Psoas muscle (tissue), 8 donors: ENCODE data around the gene TMEM218. TPM values are rescaled to one million over a fixed set of nuclear protein-coding genes. Genes with fewer than 3 reads are reported as not detected.

Experiments
- ATAC-seq, 4 donors: fragments of 200-7000 bp; cut with Tn5 transposase; one replicate each; pipeline ENCODE4 v1.9.1; 2020; ENCODE audit warnings: moderate library complexity in 3 of 4, mild to moderate bottlenecking in 2 of 4
- DNase-seq, 2 donors: peaks; one replicate each; pipeline ENCODE4 v3.0.0-alpha.2; 2020
- H3K27ac ChIP-seq: fragments of 200-600 bp; one replicate; pipeline ENCODE4 v1.8.0; 2022
- H3K27me3 ChIP-seq, 3 donors: fragments of 200-600 bp in 1 of 3; one replicate each; pipeline versions ENCODE4 v1.6.1 to v1.8.0; 2013 to 2022; ENCODE audit warnings: low read length in 2 of 3, mild to moderate bottlenecking in 2 of 3, moderate library complexity in 1 of 3; ENCODE audit not compliant: insufficient read depth in 3 of 3
- H3K36me3 ChIP-seq, 2 donors: fragments of 200-600 bp in 1 of 2; one replicate each; pipeline versions ENCODE4 v1.6.1 to v1.8.0; 2013 to 2022; ENCODE audit warnings: low read depth in 1 of 2, mild to moderate bottlenecking in 1 of 2, moderate library complexity in 1 of 2; ENCODE audit not compliant: insufficient read depth in 1 of 2
- H3K4me1 ChIP-seq: fragments of 200-600 bp; one replicate; pipeline ENCODE4 v1.8.0; 2022
- H3K4me3 ChIP-seq: fragments of 200-600 bp; one replicate; pipeline ENCODE4 v1.8.0; 2022; ENCODE audit warnings: mild to moderate bottlenecking
- H3K9me3 ChIP-seq: fragments of 200-600 bp; one replicate; pipeline ENCODE4 v1.8.0; 2022
- CTCF ChIP-seq: fragments of 200-600 bp; IDR thresholded peaks from one replicate; pipeline ENCODE4 v1.8.0; 2022; ENCODE audit warnings: antibody characterized with exemption
- WGBS, 3 donors: extraction: QIAGEN DNeasy Blood & Tissue Kit; methylation state at CpG; one replicate each; pipeline versions ENCODE4 v1.1.6 to v1.1.7; 2013; 5-methylcytosine and 5-hydroxymethylcytosine counted together
- intact Hi-C, 2 donors: fragments of 100-400 bp; cut with DNase I; formaldehyde crosslinking; loops; one replicate each; pipeline versions ENCODE4 v1.11.0 to v1.14.2; 2022
- polyA plus RNA-seq, 3 donors: library from polyadenylated mRNA; stranded (reverse); fragments of 200-250 nt; gene quantifications; one replicate each; pipeline ENCODE4 v1.2.3, GENCODE V29; 2013
- total RNA-seq, 4 donors: library from RNA; stranded (reverse); fragmentation: NEBNext Ultra II Directional in 2 of 4; extraction: Animal tissue kit (Norgen Biotek cat#: 25700) in 2 of 4; gene quantifications; one replicate each; pipeline versions ENCODE4 v1.2.1 to v1.2.4, GENCODE V29; 2021 to 2023
- donor health status: healthy with polysubstance abuse.
- donor health status: DM: no; HTN: no; CAD: no; lungs with moderate emphysema.
- donor health status: Bipolar disorder and iron deficiency.
- donor health status: healthy.
- donor health status: DM: yes; HTN: yes; CAD: no.
- donor health status: DM: no; HTN: no; CAD: no.
- donor health status: DM: no; HTN: no; CAD: no.
- donor health status: DM: yes; HTN: yes; CAD: no.

Gene TMEM218
- total and polyA plus RNA-seq, 7 donors, result 4.9 to 30.3 (median 12.1) TPM

GRCh38 chr11:125124618-125124992 is 13.2 kb upstream of the TMEM218 start:
- TF ChIP-seq CTCF, result no peak
- intact Hi-C loops, result loop anchor here in 1 of 2 donors (10.0 kb wide), 1 partner anchor 170 kb away; the partner anchor contains the start of gene CCDC15
- peak in 2 of 4 donors; percentile 37 to 54 for ATAC-seq
- DNase-seq, result no peak
- H3K36me3 ChIP-seq, result no peaks in the 10 kb centered on the region
- peak overlapping the region; percentile 62 for H3K4me3 ChIP-seq
- peaks cover 0 to 14% (median 0%) of the 10 kb centered on the region in 3 donors for H3K27me3 ChIP-seq
- no peaks in the 10 kb centered on the region for H3K9me3 ChIP-seq
- WGBS, 3 donors, result 90 to 95% (median 91%) methylated on average over 2 to 4 of the region's 4 CpGs
- H3K4me1 ChIP-seq, result no peaks in the 10 kb centered on the region
- no peak overlapping the region for H3K27ac ChIP-seq

- intact Hi-C loops, result loop anchor here in 1 of 2 donors (10.0 kb wide), 1 partner anchor 169 kb away; the partner anchor contains the start of gene CCDC15
- Histone ChIP-seq H3K27ac (peak overlapping the region; percentile 67), H3K4me1 (no peaks in the 10 kb centered on the region), H3K27me3 (peaks cover 0 to 9% (median 0%) of the 10 kb centered on the region in 3 donors), H3K9me3 (no peaks in the 10 kb centered on the region), H3K4me3 (peak overlapping the region; percentile 62), H3K36me3 (no peaks in the 10 kb centered on the region)
- 28 to 36% (median 30%) methylated on average over 10 of the region's 10 CpGs for WGBS, 3 donors
- DNase-seq (peak; percentile 52 to 77), ATAC-seq (peak; percentile 93 to 100 (median 98))
- TF ChIP-seq CTCF, result peak; percentile 65
Observed at GRCh38 chr11:125123947-125124617, 12.7 kb upstream of the TMEM218 start.

- WGBS, 3 donors, result 49 to 59% (median 52%) methylated on average over 4 of the region's 4 CpGs
- no peaks in the 10 kb centered on the region for H3K36me3 ChIP-seq
- ATAC-seq, result peak in 3 of 4 donors; percentile 9 to 22 (median 22)
- TF ChIP-seq CTCF, result no peak
- no peak for DNase-seq
- no peaks in the 10 kb centered on the region for H3K9me3 ChIP-seq
- no peaks in the 10 kb centered on the region for H3K4me1 ChIP-seq
- peaks cover 0 to 5% (median under 1%) of the 10 kb centered on the region in 3 donors for H3K27me3 ChIP-seq
- intact Hi-C loops, result loop anchor here in 1 of 2 donors (10.0 kb wide), 1 partner anchor 169 kb away; the partner anchor contains the start of gene CCDC15
- peak overlapping the region; percentile 62 for H3K4me3 ChIP-seq
- peak overlapping the region; percentile 67 for H3K27ac ChIP-seq
Observed at GRCh38 chr11:125123194-125123946, 11.9 kb upstream of the TMEM218 start.

GRCh38 chr11:125117429-125117828 is 6.0 kb upstream of the TMEM218 start:
- no peak for TF ChIP-seq CTCF
- H3K4me3 ChIP-seq, result no peak overlapping the region
- H3K9me3 ChIP-seq, result no peaks in the 10 kb centered on the region
- WGBS, 3 donors, result 61 to 71% (median 66%) methylated on average over 4 of the region's 4 CpGs
- intact Hi-C loops, result loop anchor here in 1 of 2 donors (10.0 kb wide), 1 partner anchor 163 kb away; the partner anchor contains the start of gene CCDC15
- peaks cover 0 to 5% (median 2%) of the 10 kb centered on the region in 3 donors for H3K27me3 ChIP-seq
- H3K4me1 ChIP-seq, result no peaks in the 10 kb centered on the region
- DNase-seq, result no peak
- ATAC-seq, result no peak
- no peak overlapping the region for H3K27ac ChIP-seq
- H3K36me3 ChIP-seq, result no peaks in the 10 kb centered on the region
